ENCODE data around the gene BCAS4. TPM values are rescaled to one million over a fixed set of nuclear protein-coding genes. Genes with fewer than 3 reads are reported as not detected.

The BCAS4 gene
- total RNA-seq, 1 donor from 2014 or later = 4.3 TPM

GRCh38 chr20:50926530-50926929 is 131.7 kb downstream of the BCAS4 start:
- no peak for TF ChIP-seq CTCF (IDR thresholded peaks at IDR 0.05)
- no peak for DNase-seq
- Histone ChIP-seq H3K9me3 (no peaks in the 10 kb centered on the region), H3K4me1 (peaks cover 53% of the 10 kb centered on the region), H3K27ac (no peak overlapping the region), H3K27me3 (no peaks in the 10 kb centered on the region), H3K36me3 (peaks cover 20% of the 10 kb centered on the region), H3K4me3 (no peak overlapping the region)
- intact Hi-C loops (cut with DNase I) = loop anchor here (10.0 kb wide), 1 partner anchor 132 kb away; the partner anchor contains the start of gene BCAS4
- no peak for ATAC-seq

Other genes starting within 250 kb of the BCAS4 start
- 6.8 TPM for gene RIPOR3, start 103.5 kb upstream of the BCAS4 start, total RNA-seq
- 43.2 TPM for gene PARD6B, start 63.5 kb upstream of the BCAS4 start, total RNA-seq
- gene ADNP, start 136.4 kb downstream of the BCAS4 start, total RNA-seq = 54.1 TPM
- gene DPM1, start 163.5 kb downstream of the BCAS4 start, total RNA-seq = 30.2 TPM
- 3.4 TPM for gene MOCS3, start 163.8 kb downstream of the BCAS4 start, total RNA-seq
- not detected for gene KCNG1, start 228.0 kb downstream of the BCAS4 start, total RNA-seq